A549 treated with DMSO at 1 μM for 4 hours (cell line): Measurements from ENCODE around the gene NDUFA13. TPM values are rescaled to one million over a fixed set of nuclear protein-coding genes. Genes with fewer than 3 reads are reported as not detected.

ENCODE experiments used
- total RNA-seq: library from RNA; stranded (reverse); fragments of 200-300 nt; extraction: Qiagen RNA extraction; gene quantifications from 5 replicates; pipeline ENCODE4 v1.2.3, GENCODE V29; 2022; ENCODE audit warnings: low read depth

Gene NDUFA13
- 135 to 177 TPM (median 144 TPM) in 5 replicates for total RNA-seq

GRCh38 chr19:19515642-19516519 is at the start of gene NDUFA13:
Gene NDUFA13 (plus strand): TSS chr19:19516225. CDS start chr19:19516239, 14 bp downstream.

GRCh38 chr19:19514881-19515641 is 964 bp upstream of the NDUFA13 start, which contains the start of gene TSSK6:
Gene TSSK6 (minus strand): TSS chr19:19515548. CDS start chr19:19515427, 121 bp downstream.

GRCh38 chr19:19528721-19529490 is 12.9 kb downstream of the NDUFA13 start, which contains the start of gene YJEFN3:
Gene YJEFN3 (plus strand): TSS chr19:19528911. CDS start chr19:19528933, 22 bp downstream.

DNA sequence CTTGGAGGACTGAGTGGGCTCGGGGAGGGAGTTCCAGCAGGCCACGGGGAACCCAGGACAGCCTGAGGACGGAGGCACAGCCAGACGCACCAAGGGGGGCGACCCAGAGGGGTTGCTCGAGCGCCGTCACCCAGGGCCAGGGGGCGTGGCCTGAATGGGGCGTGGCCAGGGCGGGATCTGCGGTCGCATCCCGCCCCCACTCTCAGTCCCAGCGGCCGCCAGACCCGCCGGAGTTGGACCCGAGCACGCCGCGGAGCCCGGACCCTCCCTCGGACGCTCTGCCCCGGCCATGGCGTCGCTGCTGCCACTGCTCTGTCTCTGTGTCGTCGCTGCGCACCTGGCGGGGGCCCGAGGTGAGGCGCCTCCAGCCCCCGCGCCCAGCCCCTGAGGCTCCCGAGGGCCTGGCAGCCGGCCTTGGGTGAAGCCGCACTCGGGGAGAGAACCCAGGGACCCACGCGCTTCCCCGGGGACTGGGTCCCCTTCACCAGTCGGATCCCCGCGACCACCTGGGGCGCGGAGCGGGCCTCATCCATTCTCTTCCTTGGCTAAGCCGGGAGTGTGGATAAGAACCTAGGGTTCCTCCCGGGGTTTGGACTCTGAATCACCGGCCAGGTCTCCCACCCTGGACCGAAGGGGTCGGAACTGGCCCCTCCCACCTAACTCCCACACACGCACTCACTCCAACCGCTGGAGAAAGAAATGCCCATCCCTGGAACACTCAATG is 22.2 kb downstream of the NDUFA13 start, which contains the start of gene CILP2:
CILP2 (plus strand) TSS at position 205 of the 724 bp plus-strand sequence; CDS start at position 290, 85 bp downstream.

Other genes with a start within 250 kb of the NDUFA13 start
- 0.38 to 1.1 TPM (median 0.84 TPM) in 5 replicates for gene TM6SF2, start 242.9 kb upstream of the NDUFA13 start, total RNA-seq
- 22.3 to 27.9 TPM (median 25.6 TPM) in 5 replicates for gene SUGP1, start 195.7 kb upstream of the NDUFA13 start, total RNA-seq
- gene MAU2, start 195.4 kb upstream of the NDUFA13 start, total RNA-seq, result 11.7 to 15.5 TPM (median 14.2 TPM) in 5 replicates
- 47.6 to 63.0 TPM (median 52.4 TPM) in 5 replicates for gene GATAD2A, start 110.5 kb upstream of the NDUFA13 start, total RNA-seq
- gene TSSK6, start 677 bp upstream of the NDUFA13 start, total RNA-seq, result 0.83 to 2.1 TPM (median 1.6 TPM) in 5 replicates
- gene YJEFN3, start 12.7 kb downstream of the NDUFA13 start, total RNA-seq, result 1.6 to 5.2 TPM (median 3.5 TPM) in 5 replicates
- gene CILP2, start 22.0 kb downstream of the NDUFA13 start, total RNA-seq, result 0.15 to 0.44 TPM (median 0.21 TPM) in 5 replicates
- gene PBX4, start 102.5 kb downstream of the NDUFA13 start, total RNA-seq, result 0.48 to 1.6 TPM (median 1.4 TPM) in 5 replicates
- gene LPAR2, start 112.0 kb downstream of the NDUFA13 start, total RNA-seq, result 2.7 to 4.9 TPM (median 4.1 TPM) in 5 replicates
- 4.7 to 5.7 TPM (median 5.3 TPM) in 5 replicates for gene GMIP, start 127.4 kb downstream of the NDUFA13 start, total RNA-seq
- gene ATP13A1, start 147.5 kb downstream of the NDUFA13 start, total RNA-seq, result 23.3 to 37.3 TPM (median 34.0 TPM) in 5 replicates
- 4.5 to 5.6 TPM (median 5.3 TPM) in 5 replicates for gene ZNF101, start 152.6 kb downstream of the NDUFA13 start, total RNA-seq
- 1.6 to 2.2 TPM (median 2.0 TPM) in 5 replicates for gene ZNF14, start 216.9 kb downstream of the NDUFA13 start, total RNA-seq